Fibroblast of the aortic adventitia (primary cell): ENCODE data around the gene KCND2. TPM values are rescaled to one million over a fixed set of nuclear protein-coding genes. Genes with fewer than 3 reads are reported as not detected.

Experiments used
- DNase-seq: peaks from one replicate; pipeline ENCODE4 v3.0.0-alpha.2; 2010; ENCODE audit warnings: low read depth
- H3K4me3 ChIP-seq: 2 replicates; pipeline ENCODE4 v1.5.1; 2011; ENCODE audit warnings: low read depth, mild to moderate bottlenecking, control low read depth, low read length, moderate library complexity
- CTCF ChIP-seq: IDR thresholded peaks from 2 replicates; pipeline ENCODE4 v1.5.1; 2011; ENCODE audit warnings: mild to moderate bottlenecking, low read length, control low read depth, inconsistent platforms; ENCODE audit not compliant: insufficient read depth
- total RNA-seq: library from RNA; depleted of rRNA; stranded (reverse); fragments of >200 nt; gene quantifications from 2 replicates; pipeline ENCODE4 v1.2.3, GENCODE V29; 2012; ENCODE audit warnings: low replicate concordance

The KCND2 gene
- total RNA-seq, 1 donor = 11.3 TPM

- H3K4me3 ChIP-seq = no peak overlapping the region
- no peak for TF ChIP-seq CTCF
- DNase-seq = peak; percentile 16
These were observed 18.1 kb upstream of the KCND2 start for GRCh38 chr7:120254845-120255244.

GRCh38 chr7:120256344-120257070, 16.5 kb upstream of the KCND2 start:
- no peak for DNase-seq
- no peak overlapping the region for H3K4me3 ChIP-seq
- TF ChIP-seq CTCF = no peak

GRCh38 chr7:120259386-120259785, 13.6 kb upstream of the KCND2 start:
- no peak overlapping the region for H3K4me3 ChIP-seq
- no peak for TF ChIP-seq CTCF
- DNase-seq = peak; percentile 77

GRCh38 chr7:120260111-120260510, 12.9 kb upstream of the KCND2 start:
- TF ChIP-seq CTCF = no peak
- no peak for DNase-seq

GRCh38 chr7:120272261-120272660, 714 bp upstream of the KCND2 start:
- TF ChIP-seq CTCF = peak; percentile 77
- peak overlapping the region; percentile 80 for H3K4me3 ChIP-seq
- peak; percentile 82 for DNase-seq

More at GRCh38 chr7:120260111-120260510, 12.9 kb upstream of the KCND2 start:
- H3K4me3 ChIP-seq = no peak overlapping the region

GRCh38 chr7:120273476-120273975, 551 bp downstream of the KCND2 start:
- DNase-seq = peak; percentile 44
- H3K4me3 ChIP-seq = peak overlapping the region; percentile 80
- TF ChIP-seq CTCF = no peak
